HG02943 (cell line): Measurements from ENCODE around the gene KLHL30.

Experiments
- ATAC-seq: cut with Tn5 transposase; IDR thresholded peaks from one replicate; pipeline ENCODE4 v1.9.1; 2021; ENCODE audit warnings: mild to moderate bottlenecking, low read depth, moderate library complexity; ENCODE audit not compliant: unreplicated experiment

KLHL30 gene

GRCh38 chr2:238138331-238139195 is at the start of gene KLHL30:
TSS of gene KLHL30 (plus strand) at chr2:238138668. CDS start at chr2:238140755, 2,087 bp downstream.
- no peak for ATAC-seq

- no peak for ATAC-seq
These were observed 47.6 kb upstream of the KLHL30 start for GRCh38 chr2:238090887-238091286.

GRCh38 chr2:238091436-238092060 is 46.9 kb upstream of the KLHL30 start:
- ATAC-seq, result no peak

- no peak for ATAC-seq
These were observed 45.9 kb upstream of the KLHL30 start for GRCh38 chr2:238092486-238093035.

- no peak for ATAC-seq
These were observed 45.0 kb upstream of the KLHL30 start for GRCh38 chr2:238093181-238094140.

GRCh38 chr2:238094438-238095022 is 43.9 kb upstream of the KLHL30 start:
- ATAC-seq, result no peak

GRCh38 chr2:238095143-238095542 is 43.3 kb upstream of the KLHL30 start:
- ATAC-seq, result no peak

GRCh38 chr2:238096311-238097011 is 42.0 kb upstream of the KLHL30 start:
- ATAC-seq, result no peak

GRCh38 chr2:238097201-238097987 is 41.1 kb upstream of the KLHL30 start:
- ATAC-seq, result no peak

- ATAC-seq, result peak; percentile 62
These were observed 40.2 kb upstream of the KLHL30 start for GRCh38 chr2:238097988-238098871.

GRCh38 chr2:238098901-238099713 is 39.4 kb upstream of the KLHL30 start:
- peak; percentile 20 for ATAC-seq

- ATAC-seq, result no peak
These were observed 38.8 kb upstream of the KLHL30 start for GRCh38 chr2:238099714-238100048.

GRCh38 chr2:238100049-238100820 is 38.2 kb upstream of the KLHL30 start, which contains the start of gene ESPNL:
TSS of gene ESPNL (plus strand) at chr2:238100340. CDS start at chr2:238100420, 80 bp downstream.
- no peak for ATAC-seq

- ATAC-seq, result no peak
These were observed 37.4 kb upstream of the KLHL30 start for GRCh38 chr2:238100821-238101771.
